Measurements from ENCODE around the gene ALG9. TPM values are rescaled to one million over a fixed set of nuclear protein-coding genes. Genes with fewer than 3 reads are reported as not detected.

ALG9 gene
- polyA plus RNA-seq, 1 donor from 2014 or later, result 92.1 TPM

- Histone ChIP-seq H3K36me3 (ENCODE audit: insufficient read depth, low read length) (peaks cover 9% of the 10 kb centered on the region), H3K79me2 (replicated peaks; ENCODE audit: insufficient read depth, low read length) (no peaks in the 10 kb centered on the region), H3F3A (ENCODE audit: insufficient read depth, low read length, poor library complexity, severe bottlenecking) (no peaks in the 10 kb centered on the region), H3K27me3 (ENCODE audit: insufficient read depth, low read depth, low read length) (no peaks in the 10 kb centered on the region), H3K4me2 (ENCODE audit: low read length) (no peak overlapping the region), H3K9me3 (ENCODE audit: low read length) (no peaks in the 10 kb centered on the region), H3K4me3 (ENCODE audit: low read length) (no peak overlapping the region), H4K20me1 (ENCODE audit: insufficient read depth) (no peaks in the 10 kb centered on the region), H3K27ac (ENCODE audit: low read length) (no peak overlapping the region), H3K9me2 (ENCODE audit: insufficient read depth, low read length) (no peaks in the 10 kb centered on the region), H2AFZ (ENCODE audit: low read depth, low read length) (no peak overlapping the region), H3K9ac (ENCODE audit: low read length) (no peak overlapping the region)
- TF ChIP-seq POLR2AphosphoS5 (IDR thresholded peaks at IDR 0.05) (no peak), MXI1 (conservative IDR thresholded peaks at IDR 0.05; ENCODE audit: poor library complexity, severe bottlenecking) (no peak), EZH2 (IDR thresholded peaks at IDR 0.05; ENCODE audit: borderline replicate concordance, insufficient read depth, low read length, poor library complexity, severe bottlenecking) (no peak), RAD21 (conservative IDR thresholded peaks at IDR 0.05) (no peak), SMC3 (conservative IDR thresholded peaks at IDR 0.05; ENCODE audit: poor library complexity) (no peak), EP300 (conservative IDR thresholded peaks at IDR 0.05; ENCODE audit: poor library complexity, severe bottlenecking) (no peak), TAF1 (IDR thresholded peaks at IDR 0.05; ENCODE audit: low read depth) (no peak)
- TF ChIP-seq, protein P1, sequence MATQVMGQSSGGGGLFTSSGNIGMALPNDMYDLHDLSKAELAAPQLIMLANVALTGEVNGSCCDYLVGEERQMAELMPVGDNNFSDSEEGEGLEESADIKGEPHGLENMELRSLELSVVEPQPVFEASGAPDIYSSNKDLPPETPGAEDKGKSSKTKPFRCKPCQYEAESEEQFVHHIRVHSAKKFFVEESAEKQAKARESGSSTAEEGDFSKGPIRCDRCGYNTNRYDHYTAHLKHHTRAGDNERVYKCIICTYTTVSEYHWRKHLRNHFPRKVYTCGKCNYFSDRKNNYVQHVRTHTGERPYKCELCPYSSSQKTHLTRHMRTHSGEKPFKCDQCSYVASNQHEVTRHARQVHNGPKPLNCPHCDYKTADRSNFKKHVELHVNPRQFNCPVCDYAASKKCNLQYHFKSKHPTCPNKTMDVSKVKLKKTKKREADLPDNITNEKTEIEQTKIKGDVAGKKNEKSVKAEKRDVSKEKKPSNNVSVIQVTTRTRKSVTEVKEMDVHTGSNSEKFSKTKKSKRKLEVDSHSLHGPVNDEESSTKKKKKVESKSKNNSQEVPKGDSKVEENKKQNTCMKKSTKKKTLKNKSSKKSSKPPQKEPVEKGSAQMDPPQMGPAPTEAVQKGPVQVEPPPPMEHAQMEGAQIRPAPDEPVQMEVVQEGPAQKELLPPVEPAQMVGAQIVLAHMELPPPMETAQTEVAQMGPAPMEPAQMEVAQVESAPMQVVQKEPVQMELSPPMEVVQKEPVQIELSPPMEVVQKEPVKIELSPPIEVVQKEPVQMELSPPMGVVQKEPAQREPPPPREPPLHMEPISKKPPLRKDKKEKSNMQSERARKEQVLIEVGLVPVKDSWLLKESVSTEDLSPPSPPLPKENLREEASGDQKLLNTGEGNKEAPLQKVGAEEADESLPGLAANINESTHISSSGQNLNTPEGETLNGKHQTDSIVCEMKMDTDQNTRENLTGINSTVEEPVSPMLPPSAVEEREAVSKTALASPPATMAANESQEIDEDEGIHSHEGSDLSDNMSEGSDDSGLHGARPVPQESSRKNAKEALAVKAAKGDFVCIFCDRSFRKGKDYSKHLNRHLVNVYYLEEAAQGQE (IDR thresholded peaks at IDR 0.05; ENCODE audit: borderline replicate concordance), result no peak
- TF ChIP-seq, protein P2, sequence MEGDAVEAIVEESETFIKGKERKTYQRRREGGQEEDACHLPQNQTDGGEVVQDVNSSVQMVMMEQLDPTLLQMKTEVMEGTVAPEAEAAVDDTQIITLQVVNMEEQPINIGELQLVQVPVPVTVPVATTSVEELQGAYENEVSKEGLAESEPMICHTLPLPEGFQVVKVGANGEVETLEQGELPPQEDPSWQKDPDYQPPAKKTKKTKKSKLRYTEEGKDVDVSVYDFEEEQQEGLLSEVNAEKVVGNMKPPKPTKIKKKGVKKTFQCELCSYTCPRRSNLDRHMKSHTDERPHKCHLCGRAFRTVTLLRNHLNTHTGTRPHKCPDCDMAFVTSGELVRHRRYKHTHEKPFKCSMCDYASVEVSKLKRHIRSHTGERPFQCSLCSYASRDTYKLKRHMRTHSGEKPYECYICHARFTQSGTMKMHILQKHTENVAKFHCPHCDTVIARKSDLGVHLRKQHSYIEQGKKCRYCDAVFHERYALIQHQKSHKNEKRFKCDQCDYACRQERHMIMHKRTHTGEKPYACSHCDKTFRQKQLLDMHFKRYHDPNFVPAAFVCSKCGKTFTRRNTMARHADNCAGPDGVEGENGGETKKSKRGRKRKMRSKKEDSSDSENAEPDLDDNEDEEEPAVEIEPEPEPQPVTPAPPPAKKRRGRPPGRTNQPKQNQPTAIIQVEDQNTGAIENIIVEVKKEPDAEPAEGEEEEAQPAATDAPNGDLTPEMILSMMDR (IDR thresholded peaks at IDR 0.05; ENCODE audit: poor library complexity, severe bottlenecking), result no peak
These were observed 75.9 kb downstream of the ALG9 start for GRCh38 chr11:111795334-111795985.

DNA sequence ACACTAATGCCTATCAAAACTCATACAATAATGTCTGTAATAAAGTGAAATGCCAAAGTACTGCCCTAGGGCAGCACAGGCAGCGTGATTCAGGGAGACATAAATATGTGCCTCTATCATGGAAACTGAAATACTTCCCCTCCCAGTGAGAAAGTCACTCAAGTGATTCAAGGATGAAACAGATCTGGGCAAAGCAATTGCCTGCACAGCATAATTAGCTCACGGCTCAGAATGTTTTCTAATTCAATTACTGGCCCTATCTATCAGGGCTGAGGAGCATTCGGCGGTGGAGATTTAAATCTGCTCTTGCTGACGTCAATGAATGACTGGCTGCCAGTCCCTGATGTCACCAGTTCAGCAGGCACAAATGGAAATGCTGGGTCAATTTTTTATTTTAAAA, 77.5 kb downstream of the ALG9 start:
- no peaks in the 10 kb centered on the region for H3K79me2 ChIP-seq (replicated peaks; ENCODE audit: insufficient read depth, low read length)

More for the DNA sequence above, 77.5 kb downstream of the ALG9 start:
- Histone ChIP-seq H3K9me2 (ENCODE audit: insufficient read depth, low read length) (no peaks in the 10 kb centered on the region), H4K20me1 (ENCODE audit: insufficient read depth) (no peaks in the 10 kb centered on the region), H3K27me3 (ENCODE audit: insufficient read depth, low read depth, low read length) (no peaks in the 10 kb centered on the region), H3K9me3 (ENCODE audit: low read length) (no peaks in the 10 kb centered on the region), H3K36me3 (ENCODE audit: insufficient read depth, low read length) (peaks cover 9% of the 10 kb centered on the region), H3K9ac (ENCODE audit: low read length) (no peak overlapping the region), H3F3A (ENCODE audit: insufficient read depth, low read length, poor library complexity, severe bottlenecking) (no peaks in the 10 kb centered on the region), H3K4me2 (ENCODE audit: low read length) (no peak overlapping the region), H3K4me3 (ENCODE audit: low read length) (no peak overlapping the region), H2AFZ (ENCODE audit: low read depth, low read length) (no peak overlapping the region), H3K27ac (ENCODE audit: low read length) (no peak overlapping the region)
- TF ChIP-seq EZH2 (IDR thresholded peaks at IDR 0.05; ENCODE audit: borderline replicate concordance, insufficient read depth, low read length, poor library complexity, severe bottlenecking) (no peak), POLR2AphosphoS5 (IDR thresholded peaks at IDR 0.05) (no peak), SMC3 (conservative IDR thresholded peaks at IDR 0.05; ENCODE audit: poor library complexity) (no peak)
- TF ChIP-seq, protein P1 (IDR thresholded peaks at IDR 0.05; ENCODE audit: borderline replicate concordance), result no peak

Data from neural cell (in vitro differentiated cells).